ENCODE measurements around the gene GLIPR1L1. TPM values are rescaled to one million over a fixed set of nuclear protein-coding genes. Genes with fewer than 3 reads are reported as not detected.

Gene GLIPR1L1
- polyA plus RNA-seq, 1 experiment, result not detected

DNA sequence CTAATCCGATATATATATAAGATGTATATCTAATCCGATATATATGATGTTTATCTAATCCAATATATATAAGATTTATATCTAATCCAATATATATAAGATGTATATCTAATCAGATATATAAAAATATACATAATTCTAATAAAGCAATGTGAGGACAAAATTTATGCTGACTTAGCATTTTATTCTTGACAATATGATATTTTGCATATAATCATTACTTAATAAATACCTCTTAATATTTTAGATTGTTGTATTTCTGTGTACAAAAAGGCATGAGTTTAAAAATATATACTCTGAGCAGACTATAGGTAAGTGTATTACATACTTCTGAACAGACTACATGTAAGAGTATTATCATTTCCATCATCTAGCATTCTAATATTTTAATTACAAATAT lies 75.4 kb downstream of the GLIPR1L1 start:
- ChIA-PET POLR2A (no interaction called here), CTCF (no interaction called here)
- Histone ChIP-seq H3K27me3 (ENCODE audit: control insufficient read depth, insufficient read depth, low read length) (no peaks in the 10 kb centered on the region), H3K4me3 (ENCODE audit: low read depth, low read length) (no peak overlapping the region), H3K36me3 (ENCODE audit: control insufficient read depth, insufficient read depth, low read length) (no peaks in the 10 kb centered on the region)
- DNase-seq (ENCODE audit: low read depth), result no peak
- TF ChIP-seq, protein P1, sequence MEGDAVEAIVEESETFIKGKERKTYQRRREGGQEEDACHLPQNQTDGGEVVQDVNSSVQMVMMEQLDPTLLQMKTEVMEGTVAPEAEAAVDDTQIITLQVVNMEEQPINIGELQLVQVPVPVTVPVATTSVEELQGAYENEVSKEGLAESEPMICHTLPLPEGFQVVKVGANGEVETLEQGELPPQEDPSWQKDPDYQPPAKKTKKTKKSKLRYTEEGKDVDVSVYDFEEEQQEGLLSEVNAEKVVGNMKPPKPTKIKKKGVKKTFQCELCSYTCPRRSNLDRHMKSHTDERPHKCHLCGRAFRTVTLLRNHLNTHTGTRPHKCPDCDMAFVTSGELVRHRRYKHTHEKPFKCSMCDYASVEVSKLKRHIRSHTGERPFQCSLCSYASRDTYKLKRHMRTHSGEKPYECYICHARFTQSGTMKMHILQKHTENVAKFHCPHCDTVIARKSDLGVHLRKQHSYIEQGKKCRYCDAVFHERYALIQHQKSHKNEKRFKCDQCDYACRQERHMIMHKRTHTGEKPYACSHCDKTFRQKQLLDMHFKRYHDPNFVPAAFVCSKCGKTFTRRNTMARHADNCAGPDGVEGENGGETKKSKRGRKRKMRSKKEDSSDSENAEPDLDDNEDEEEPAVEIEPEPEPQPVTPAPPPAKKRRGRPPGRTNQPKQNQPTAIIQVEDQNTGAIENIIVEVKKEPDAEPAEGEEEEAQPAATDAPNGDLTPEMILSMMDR (IDR thresholded peaks at IDR 0.05; ENCODE audit: insufficient read depth, low read depth, low read length), result no peak

DNA sequence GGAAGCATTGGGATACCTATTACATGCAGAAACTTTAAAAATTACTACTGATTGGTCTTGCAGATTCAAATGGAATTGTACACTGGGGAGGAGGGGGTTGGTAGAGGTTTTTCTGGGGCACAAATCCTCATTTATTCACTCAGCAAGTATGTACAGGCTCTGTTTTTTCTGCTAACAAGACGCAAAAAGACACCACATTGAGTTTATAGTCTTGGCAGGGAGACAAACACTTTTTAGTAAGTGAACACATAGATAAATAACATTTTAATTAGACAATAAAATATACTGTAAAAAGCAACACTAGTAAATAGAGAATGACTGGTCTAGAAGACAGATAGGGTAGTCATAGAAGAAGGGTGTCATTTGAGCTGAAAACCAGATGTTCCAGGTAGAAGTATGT lies 80.2 kb downstream of the GLIPR1L1 start:
- Histone ChIP-seq H3K4me3 (ENCODE audit: low read depth, low read length) (no peak overlapping the region), H3K27me3 (ENCODE audit: control insufficient read depth, insufficient read depth, low read length) (no peaks in the 10 kb centered on the region), H3K36me3 (ENCODE audit: control insufficient read depth, insufficient read depth, low read length) (no peaks in the 10 kb centered on the region)
- DNase-seq (ENCODE audit: low read depth), result no peak
- TF ChIP-seq, protein P1 (IDR thresholded peaks at IDR 0.05; ENCODE audit: insufficient read depth, low read depth, low read length), result no peak
- ChIA-PET CTCF (interaction anchor here (0.7 to 1.6 kb wide), 2 partner anchors 9 to 10 kb away, joined by 4 read pairs; no protein-coding TSS in a partner anchor), POLR2A (no interaction called here)

DNA sequence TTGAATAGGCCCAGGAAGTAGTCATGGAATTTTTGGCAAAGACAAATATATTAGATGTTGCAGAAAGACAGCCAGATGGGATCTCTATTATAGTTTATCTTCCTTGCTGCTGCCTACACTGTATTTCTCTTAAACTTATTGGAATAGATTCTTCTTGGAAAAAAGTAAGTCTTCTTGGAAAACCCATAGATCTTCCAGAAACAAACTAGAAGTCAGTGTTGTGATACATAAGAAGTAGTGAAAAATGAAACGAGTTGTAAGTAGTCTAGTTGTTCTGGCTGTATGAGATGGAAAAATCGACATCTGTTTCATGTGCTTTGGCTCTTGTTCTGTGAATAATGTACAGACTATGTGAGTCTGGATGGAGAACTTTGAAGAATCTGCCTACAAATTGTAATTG lies 85.4 kb downstream of the GLIPR1L1 start:
- TF ChIP-seq, protein P1 (IDR thresholded peaks at IDR 0.05; ENCODE audit: insufficient read depth, low read depth, low read length), result no peak
- DNase-seq (ENCODE audit: low read depth), result no peak
- POLR2A ChIA-PET, result no interaction called here
- CTCF ChIA-PET, result interaction anchor here (0.7 to 1.4 kb wide), 2 partner anchors 29 to 85 kb away, joined by 3 to 4 read pairs; partner anchors contain the start of genes GLIPR1L1 and GLIPR1L2
- Histone ChIP-seq H3K27me3 (ENCODE audit: control insufficient read depth, insufficient read depth, low read length) (no peaks in the 10 kb centered on the region), H3K36me3 (ENCODE audit: control insufficient read depth, insufficient read depth, low read length) (no peaks in the 10 kb centered on the region), H3K4me3 (ENCODE audit: low read depth, low read length) (no peak overlapping the region)

Other genes with a start within 250 kb of the GLIPR1L1 start
- not detected in 2 replicates for gene KCNC2, start 124.8 kb upstream of the GLIPR1L1 start, polyA plus RNA-seq (2011; rRNA removed)
- 0.74 and 0.86 TPM in 2 replicates for gene CAPS2, start 4.3 kb upstream of the GLIPR1L1 start, polyA plus RNA-seq (2011; rRNA removed)
- gene GLIPR1L2, start 56.4 kb downstream of the GLIPR1L1 start, polyA plus RNA-seq (2011; rRNA removed), result 0.21 and 0.44 TPM in 2 replicates
- gene GLIPR1, start 146.1 kb downstream of the GLIPR1L1 start, polyA plus RNA-seq (2011; rRNA removed), result 175 and 214 TPM in 2 replicates
- 10.4 and 27.4 TPM in 2 replicates for gene KRR1, start 176.9 kb downstream of the GLIPR1L1 start, polyA plus RNA-seq (2011; rRNA removed)